H7 (cell line): ENCODE data around the gene COL4A2. TPM values are rescaled to one million over a fixed set of nuclear protein-coding genes. Genes with fewer than 3 reads are reported as not detected.
A peak's percentile ranks its signal among the peaks of the same experiment; 100 is the strongest.

Experiments used
- DNase-seq: peaks from one replicate; pipeline ENCODE4 v3.0.0; 2012
- H3K27me3 ChIP-seq: 2 replicates; pipeline ENCODE4 v1.6.0; 2011; ENCODE audit warnings: mild to moderate bottlenecking, low read length; ENCODE audit not compliant: control insufficient read depth, insufficient read depth
- H3K36me3 ChIP-seq: replicated peaks from 2 replicates; pipeline ENCODE4 v1.5.1; 2011; ENCODE audit warnings: low read length; ENCODE audit not compliant: control insufficient read depth, insufficient read depth
- H3K4me3 ChIP-seq: 2 replicates; pipeline ENCODE4 v1.5.1; 2011; ENCODE audit warnings: low read depth, mild to moderate bottlenecking, control low read depth, low read length, moderate library complexity; ENCODE audit not compliant: insufficient read depth
- total RNA-seq: library from RNA; depleted of rRNA; stranded (reverse); fragments of >200 nt; shearing (Covaris generic); gene quantifications from 2 replicates; pipeline ENCODE4 v1.2.3, GENCODE V29; 2014; rRNA removed

Gene COL4A2
- total RNA-seq, result 166 and 168 TPM in 2 replicates

GRCh38 chr13:110306960-110307766 lies at the start of gene COL4A2, which contains the start of gene COL4A1:
Gene COL4A2 (plus strand): TSS chr13:110307284. CDS start chr13:110307904, 620 bp downstream.
Gene COL4A1 (minus strand): TSS chr13:110307157. CDS start chr13:110307027, 130 bp downstream.
- Histone ChIP-seq H3K4me3 (peak within 1 kb of the TSS; percentile 86), H3K27me3 (peaks cover 10% of the 10 kb centered on the region), H3K36me3 (no peaks in the 10 kb centered on the region)
- peak; percentile 92 for DNase-seq

GRCh38 chr13:110257408-110257807 lies 49.7 kb upstream of the COL4A2 start:
- DNase-seq, result no peak
- H3K27me3 ChIP-seq, result no peaks in the 10 kb centered on the region
- no peak overlapping the region for H3K4me3 ChIP-seq
- H3K36me3 ChIP-seq, result no peaks in the 10 kb centered on the region

- DNase-seq, result no peak
- no peaks in the 10 kb centered on the region for H3K36me3 ChIP-seq
- H3K4me3 ChIP-seq, result no peak overlapping the region
- no peaks in the 10 kb centered on the region for H3K27me3 ChIP-seq
Observed at GRCh38 chr13:110258876-110259631, 48.0 kb upstream of the COL4A2 start.

- DNase-seq, result no peak
- H3K27me3 ChIP-seq, result no peaks in the 10 kb centered on the region
- H3K36me3 ChIP-seq, result no peaks in the 10 kb centered on the region
- no peak overlapping the region for H3K4me3 ChIP-seq
Observed at GRCh38 chr13:110259651-110260050, 47.4 kb upstream of the COL4A2 start.

GRCh38 chr13:110261166-110262081 lies 45.7 kb upstream of the COL4A2 start:
- Histone ChIP-seq H3K36me3 (no peaks in the 10 kb centered on the region), H3K27me3 (no peaks in the 10 kb centered on the region), H3K4me3 (no peak overlapping the region)
- peak; percentile 68 for DNase-seq

- no peaks in the 10 kb centered on the region for H3K36me3 ChIP-seq
- no peak for DNase-seq
- no peaks in the 10 kb centered on the region for H3K27me3 ChIP-seq
- no peak overlapping the region for H3K4me3 ChIP-seq
Observed at GRCh38 chr13:110262082-110262436, 45.0 kb upstream of the COL4A2 start.

- DNase-seq, result no peak
- H3K36me3 ChIP-seq, result no peaks in the 10 kb centered on the region
Observed at GRCh38 chr13:110262508-110263291, 44.4 kb upstream of the COL4A2 start.

GRCh38 chr13:110263404-110263803 lies 43.7 kb upstream of the COL4A2 start:
- no peak for DNase-seq
- Histone ChIP-seq H3K36me3 (no peaks in the 10 kb centered on the region), H3K27me3 (no peaks in the 10 kb centered on the region), H3K4me3 (no peak overlapping the region)

More at GRCh38 chr13:110262508-110263291, 44.4 kb upstream of the COL4A2 start:
- no peak overlapping the region for H3K4me3 ChIP-seq
- no peaks in the 10 kb centered on the region for H3K27me3 ChIP-seq

- H3K27me3 ChIP-seq, result no peaks in the 10 kb centered on the region
- no peak for DNase-seq
- no peaks in the 10 kb centered on the region for H3K36me3 ChIP-seq
- no peak overlapping the region for H3K4me3 ChIP-seq
Observed at GRCh38 chr13:110263888-110264287, 43.2 kb upstream of the COL4A2 start.

GRCh38 chr13:110264685-110265275 lies 42.3 kb upstream of the COL4A2 start:
- DNase-seq, result no peak
- Histone ChIP-seq H3K27me3 (no peaks in the 10 kb centered on the region), H3K4me3 (no peak overlapping the region), H3K36me3 (no peaks in the 10 kb centered on the region)

GRCh38 chr13:110265341-110265681 lies 41.8 kb upstream of the COL4A2 start:
- no peaks in the 10 kb centered on the region for H3K36me3 ChIP-seq

GRCh38 chr13:110265682-110266430 lies 41.2 kb upstream of the COL4A2 start:
- H3K27me3 ChIP-seq, result no peaks in the 10 kb centered on the region

More at GRCh38 chr13:110265341-110265681, 41.8 kb upstream of the COL4A2 start:
- Histone ChIP-seq H3K4me3 (no peak overlapping the region), H3K27me3 (no peaks in the 10 kb centered on the region)
- DNase-seq, result no peak

GRCh38 chr13:110266431-110266809 lies 40.7 kb upstream of the COL4A2 start:
- H3K27me3 ChIP-seq, result no peaks in the 10 kb centered on the region
- H3K36me3 ChIP-seq, result no peaks in the 10 kb centered on the region
- H3K4me3 ChIP-seq, result no peak overlapping the region
- no peak for DNase-seq

More at GRCh38 chr13:110265682-110266430, 41.2 kb upstream of the COL4A2 start:
- H3K4me3 ChIP-seq, result no peak overlapping the region
- no peaks in the 10 kb centered on the region for H3K36me3 ChIP-seq
- peak; percentile 46 for DNase-seq
